Breast epithelium (tissue), 3 donors: ENCODE data around the gene FOXD1.

Source experiments
- POLR2AphosphoS5 ChIP-seq, 3 donors: sonication (generic); formaldehyde crosslinking; IDR thresholded peaks; one replicate each; pipeline ENCODE4 v1.6.1; 2017; ENCODE audit warnings: antibody characterized with exemption in 3 of 3
- TF ChIP-seq, protein P1 (sequence below), 3 donors: fragments of 450-650 bp; IDR thresholded peaks; one replicate each; pipeline ENCODE4 v1.5.1; 2016 to 2017; ENCODE audit warnings: antibody characterized with exemption in 3 of 3, mild to moderate bottlenecking in 3 of 3, moderate library complexity in 3 of 3

DNA sequence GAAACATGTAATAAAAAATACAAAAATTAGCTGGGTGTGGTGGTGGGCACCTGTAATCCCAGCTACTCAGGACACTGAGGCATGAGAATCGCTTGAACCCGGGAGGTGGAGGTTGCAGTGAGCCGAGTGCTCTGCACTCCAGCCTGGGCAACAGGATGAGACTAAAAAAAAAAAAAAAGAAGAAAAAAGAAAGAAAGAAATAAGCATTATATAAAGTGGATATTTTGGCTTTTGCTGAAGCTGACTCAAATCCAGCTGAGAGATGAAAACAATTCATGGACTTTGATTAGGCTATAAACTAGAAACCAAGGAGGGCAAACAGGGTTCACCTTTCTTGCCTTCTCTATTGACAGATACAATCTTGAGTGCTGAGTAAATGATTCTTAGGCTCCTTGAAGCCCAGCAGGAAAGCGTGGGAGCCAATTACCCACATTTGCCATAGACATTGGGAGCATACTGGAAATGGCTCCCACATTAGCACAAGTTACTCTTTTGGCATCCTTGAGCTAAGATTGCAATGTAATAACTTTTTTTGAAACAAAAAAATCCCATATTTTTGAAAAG, 47.3 kb upstream of the FOXD1 start:
- TF ChIP-seq, protein P1, sequence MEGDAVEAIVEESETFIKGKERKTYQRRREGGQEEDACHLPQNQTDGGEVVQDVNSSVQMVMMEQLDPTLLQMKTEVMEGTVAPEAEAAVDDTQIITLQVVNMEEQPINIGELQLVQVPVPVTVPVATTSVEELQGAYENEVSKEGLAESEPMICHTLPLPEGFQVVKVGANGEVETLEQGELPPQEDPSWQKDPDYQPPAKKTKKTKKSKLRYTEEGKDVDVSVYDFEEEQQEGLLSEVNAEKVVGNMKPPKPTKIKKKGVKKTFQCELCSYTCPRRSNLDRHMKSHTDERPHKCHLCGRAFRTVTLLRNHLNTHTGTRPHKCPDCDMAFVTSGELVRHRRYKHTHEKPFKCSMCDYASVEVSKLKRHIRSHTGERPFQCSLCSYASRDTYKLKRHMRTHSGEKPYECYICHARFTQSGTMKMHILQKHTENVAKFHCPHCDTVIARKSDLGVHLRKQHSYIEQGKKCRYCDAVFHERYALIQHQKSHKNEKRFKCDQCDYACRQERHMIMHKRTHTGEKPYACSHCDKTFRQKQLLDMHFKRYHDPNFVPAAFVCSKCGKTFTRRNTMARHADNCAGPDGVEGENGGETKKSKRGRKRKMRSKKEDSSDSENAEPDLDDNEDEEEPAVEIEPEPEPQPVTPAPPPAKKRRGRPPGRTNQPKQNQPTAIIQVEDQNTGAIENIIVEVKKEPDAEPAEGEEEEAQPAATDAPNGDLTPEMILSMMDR (IDR thresholded peaks at IDR 0.05): no peak
- no peak for TF ChIP-seq POLR2AphosphoS5 (IDR thresholded peaks at IDR 0.05)
